GM13976 (cell line): Measurements from ENCODE around the gene SLC25A19.

Source experiments
- DNase-seq: peaks from one replicate; pipeline ENCODE4 v3.0.0; 2012; ENCODE audit warnings: low spot score
- in situ Hi-C: fragments of 300-500 bp; cut with MboI; formaldehyde crosslinking; loops from one replicate; pipeline ENCODE4 v1.12.0; 2022; ENCODE audit warnings: low sequenced_read_pairs, mixed read lengths, inconsistent platforms; ENCODE audit not compliant: unreplicated experiment
- TF ChIP-seq, protein P1 (sequence below): IDR thresholded peaks from 2 replicates; pipeline ENCODE4 v1.5.1; 2012; ENCODE audit warnings: borderline replicate concordance, mild to moderate bottlenecking; ENCODE audit not compliant: insufficient read depth; ENCODE audit errors: extremely low read depth, missing control alignments, control extremely low read depth

SLC25A19 gene

GRCh38 chr17:75326226-75326848, 37.1 kb upstream of the SLC25A19 start:
- DNase-seq = no peak
- TF ChIP-seq, protein P1, sequence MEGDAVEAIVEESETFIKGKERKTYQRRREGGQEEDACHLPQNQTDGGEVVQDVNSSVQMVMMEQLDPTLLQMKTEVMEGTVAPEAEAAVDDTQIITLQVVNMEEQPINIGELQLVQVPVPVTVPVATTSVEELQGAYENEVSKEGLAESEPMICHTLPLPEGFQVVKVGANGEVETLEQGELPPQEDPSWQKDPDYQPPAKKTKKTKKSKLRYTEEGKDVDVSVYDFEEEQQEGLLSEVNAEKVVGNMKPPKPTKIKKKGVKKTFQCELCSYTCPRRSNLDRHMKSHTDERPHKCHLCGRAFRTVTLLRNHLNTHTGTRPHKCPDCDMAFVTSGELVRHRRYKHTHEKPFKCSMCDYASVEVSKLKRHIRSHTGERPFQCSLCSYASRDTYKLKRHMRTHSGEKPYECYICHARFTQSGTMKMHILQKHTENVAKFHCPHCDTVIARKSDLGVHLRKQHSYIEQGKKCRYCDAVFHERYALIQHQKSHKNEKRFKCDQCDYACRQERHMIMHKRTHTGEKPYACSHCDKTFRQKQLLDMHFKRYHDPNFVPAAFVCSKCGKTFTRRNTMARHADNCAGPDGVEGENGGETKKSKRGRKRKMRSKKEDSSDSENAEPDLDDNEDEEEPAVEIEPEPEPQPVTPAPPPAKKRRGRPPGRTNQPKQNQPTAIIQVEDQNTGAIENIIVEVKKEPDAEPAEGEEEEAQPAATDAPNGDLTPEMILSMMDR = no peak
- in situ Hi-C loops = loop anchor here (10.0 kb wide), 1 partner anchor 78 kb away; the partner anchor contains the start of gene GRB2

- TF ChIP-seq, protein P1 = no peak
- no peak for DNase-seq
- in situ Hi-C loops = loop anchor here (10.0 kb wide), 1 partner anchor 79 kb away; the partner anchor contains the start of gene GRB2
Observed at GRCh38 chr17:75325827-75326225, 36.6 kb upstream of the SLC25A19 start.

DNA sequence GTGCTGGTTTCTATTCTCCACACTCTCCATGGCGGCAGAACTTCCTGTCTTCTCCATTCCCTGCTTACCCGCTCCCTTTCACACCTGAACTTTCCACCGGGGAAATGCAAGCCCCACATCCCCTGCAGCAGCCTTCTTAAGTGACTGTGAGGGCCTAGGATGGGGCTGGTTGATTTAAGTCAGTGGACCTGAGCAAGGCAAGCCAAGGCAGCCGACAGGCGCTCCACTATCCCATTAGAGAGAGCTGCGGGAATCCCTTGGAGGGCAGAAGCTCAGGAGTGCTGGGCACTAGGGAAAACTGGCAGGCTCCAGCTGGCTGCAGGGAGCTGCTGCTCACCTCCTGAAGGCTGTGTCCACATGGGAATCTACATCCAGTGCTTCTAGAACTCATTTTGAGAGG, 36.1 kb upstream of the SLC25A19 start:
- TF ChIP-seq, protein P1 = no peak
- DNase-seq = no peak
- in situ Hi-C loops = loop anchor here (10.0 kb wide), 1 partner anchor 79 kb away; the partner anchor contains the start of gene GRB2

DNA sequence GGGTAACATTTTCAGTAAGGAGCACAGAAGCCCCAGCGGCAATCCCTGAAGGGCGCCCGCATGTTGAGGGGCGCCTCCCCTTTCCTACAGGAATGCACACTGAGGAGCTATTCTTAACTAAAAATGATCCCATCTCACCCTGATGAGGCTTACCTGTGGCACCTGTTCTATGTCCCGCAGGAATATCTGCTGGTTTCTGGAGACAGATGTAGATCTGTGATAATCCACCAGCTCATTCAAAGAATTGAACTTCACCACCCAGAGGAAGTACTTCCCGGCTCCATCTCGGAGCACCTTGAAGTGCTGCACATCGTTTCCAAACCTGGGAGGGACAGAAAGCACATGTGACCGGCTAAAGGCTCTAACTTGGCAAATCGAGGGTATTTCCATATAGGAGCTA, 32.3 kb upstream of the SLC25A19 start:
- in situ Hi-C loops = loop anchor here (10.0 kb wide), 1 partner anchor 83 kb away; the partner anchor contains the start of gene GRB2
- TF ChIP-seq, protein P1 = no peak
- DNase-seq = no peak

GRCh38 chr17:75319904-75320691, 30.9 kb upstream of the SLC25A19 start:
- DNase-seq = peak; percentile 78
- in situ Hi-C loops = loop anchor here (10.0 kb wide), 1 partner anchor 85 kb away; the partner anchor contains the start of gene GRB2

DNA sequence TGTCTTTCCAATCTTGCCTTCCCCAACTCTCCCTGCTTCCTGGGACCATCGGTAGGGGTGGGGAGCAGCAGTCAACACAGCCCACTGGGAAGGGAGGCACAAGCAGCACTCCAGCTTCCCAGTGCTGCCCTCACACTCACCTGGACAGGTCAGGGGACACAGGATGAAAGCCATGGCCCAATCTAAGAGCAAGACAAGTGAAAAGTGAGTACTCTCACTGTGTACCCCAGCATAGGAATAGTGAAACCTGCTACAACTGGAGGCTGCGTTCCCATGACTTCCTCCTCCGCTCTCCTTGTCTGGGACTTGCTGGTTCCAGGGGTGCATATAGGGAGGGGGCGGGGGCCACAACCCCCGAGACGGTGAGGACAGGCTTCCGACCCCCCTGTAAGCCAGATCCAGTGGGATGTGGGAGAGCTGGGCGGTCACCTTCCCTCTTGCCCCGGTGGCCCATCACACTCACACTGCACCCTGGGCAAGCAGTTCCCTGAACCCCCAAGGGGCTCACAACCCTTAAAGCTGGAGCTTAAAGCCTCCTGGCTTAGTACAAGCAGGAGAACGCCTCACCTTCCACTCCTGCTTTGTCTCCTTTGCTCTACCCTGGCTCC, 29.5 kb upstream of the SLC25A19 start:
- in situ Hi-C loops = no loop called here
- TF ChIP-seq, protein P1 = no peak
- no peak for DNase-seq

More at GRCh38 chr17:75319904-75320691, 30.9 kb upstream of the SLC25A19 start:
- TF ChIP-seq, protein P1 = no peak
